HG03571 (cell line): ENCODE results near the gene CSNK1G3.
"Not testable (repeated sequence)": the region's sequence is repeated elsewhere in the genome, so short reads cannot be mapped to it uniquely, and the experiment has no call there.

ENCODE experiments used
- ATAC-seq: cut with Tn5 transposase; IDR thresholded peaks from one replicate; pipeline ENCODE4 v1.9.1; 2021; ENCODE audit not compliant: unreplicated experiment

CSNK1G3 gene

GRCh38 chr5:123636006-123636405, 124.0 kb downstream of the CSNK1G3 start:
- ATAC-seq, result no peak

- ATAC-seq, result not testable (repeated sequence)
Observed at GRCh38 chr5:123637028-123637427, 125.1 kb downstream of the CSNK1G3 start.

GRCh38 chr5:123639244-123639643, 127.3 kb downstream of the CSNK1G3 start:
- ATAC-seq, result no peak

GRCh38 chr5:123645024-123645603, 133.1 kb downstream of the CSNK1G3 start:
- no peak for ATAC-seq

GRCh38 chr5:123647066-123647465, 135.1 kb downstream of the CSNK1G3 start:
- ATAC-seq, result no peak

- ATAC-seq, result no peak
Observed at GRCh38 chr5:123651234-123651633, 139.3 kb downstream of the CSNK1G3 start.

GRCh38 chr5:123659011-123659410, 147.0 kb downstream of the CSNK1G3 start:
- no peak for ATAC-seq

GRCh38 chr5:123659495-123659894, 147.5 kb downstream of the CSNK1G3 start:
- ATAC-seq, result no peak

- ATAC-seq, result no peak
Observed at GRCh38 chr5:123664961-123665360, 153.0 kb downstream of the CSNK1G3 start.

- ATAC-seq, result no peak
Observed at GRCh38 chr5:123665822-123666371, 153.9 kb downstream of the CSNK1G3 start.
